Neuronal stem cell (in vitro differentiated cells): ENCODE measurements around the gene TRPC4AP.

Source experiments
- DNase-seq: peaks from one replicate; pipeline ENCODE4 v3.0.0-alpha.2; 2013; ENCODE audit warnings: low spot score
- H2AFZ ChIP-seq: one replicate; pipeline ENCODE4 v1.6.1; 2013; ENCODE audit warnings: mild to moderate bottlenecking, low read length, inconsistent platforms
- H2AK5ac ChIP-seq: 2 replicates; pipeline ENCODE4 v1.6.1; 2013; ENCODE audit warnings: low read depth, mild to moderate bottlenecking, inconsistent platforms, low read length, moderate library complexity, mixed read lengths
- H2BK120ac ChIP-seq: 2 replicates; pipeline ENCODE4 v1.6.1; 2013; ENCODE audit warnings: low read depth, mild to moderate bottlenecking, inconsistent platforms, low read length, moderate library complexity, mixed read lengths
- H2BK12ac ChIP-seq: one replicate; pipeline ENCODE4 v1.6.1; 2013; ENCODE audit warnings: low read length, inconsistent platforms
- H2BK15ac ChIP-seq: 2 replicates; pipeline ENCODE4 v1.6.1; 2013; ENCODE audit warnings: mild to moderate bottlenecking, low read length, inconsistent platforms, mixed read lengths
- H2BK5ac ChIP-seq: one replicate; pipeline ENCODE4 v1.6.1; 2013; ENCODE audit warnings: inconsistent platforms, mild to moderate bottlenecking, low read length, moderate library complexity
- H3K14ac ChIP-seq: one replicate; pipeline ENCODE4 v1.6.1; 2013; ENCODE audit warnings: low read length, inconsistent platforms
- H3K18ac ChIP-seq: 2 replicates; pipeline ENCODE4 v1.6.1; 2013; ENCODE audit warnings: low read length, inconsistent platforms
- H3K23ac ChIP-seq: 2 replicates; pipeline ENCODE4 v1.6.1; 2013; ENCODE audit warnings: low read depth, mild to moderate bottlenecking, mixed read lengths, low read length, inconsistent platforms; ENCODE audit not compliant: poor library complexity
- H3K27ac ChIP-seq: replicated peaks from 3 replicates; pipeline ENCODE4 v1.5.1; 2013; ENCODE audit warnings: low read length, inconsistent platforms
- H3K27me3 ChIP-seq, 3 experiments: 2 replicates each; pipeline ENCODE4 v1.6.1; 2013; ENCODE audit warnings: low read length in 3 of 3, mild to moderate bottlenecking in 2 of 3, inconsistent platforms in 1 of 3, low read depth in 1 of 3, mixed read lengths in 1 of 3, moderate library complexity in 1 of 3; ENCODE audit not compliant: control insufficient read depth in 3 of 3, insufficient read depth in 3 of 3
- H3K36me3 ChIP-seq, 2 donors: replicated peaks in 1 of 2; 2 replicates each; pipeline ENCODE4 v1.6.1; 2013; ENCODE audit warnings: low read length in 2 of 2; ENCODE audit not compliant: control insufficient read depth in 2 of 2, insufficient read depth in 2 of 2
- H3K4ac ChIP-seq: 2 replicates; pipeline ENCODE4 v1.6.1; 2013; ENCODE audit warnings: inconsistent platforms, mild to moderate bottlenecking, low read length, moderate library complexity
- H3K4me1 ChIP-seq, 2 donors: 1 replicate in 1 of 2; 2 replicates in 1 of 2; pipeline ENCODE4 v1.6.1; 2013; ENCODE audit warnings: low read length in 2 of 2, low read depth in 1 of 2; ENCODE audit not compliant: control insufficient read depth in 2 of 2, insufficient read depth in 1 of 2
- H3K4me2 ChIP-seq: one replicate; pipeline ENCODE4 v1.6.1; 2013; ENCODE audit warnings: mild to moderate bottlenecking, low read length, inconsistent platforms; ENCODE audit not compliant: insufficient read depth, poor library complexity, severe bottlenecking
- H3K4me3 ChIP-seq, 2 donors: 2 replicates each; pipeline ENCODE4 v1.5.1; 2013; ENCODE audit warnings: low read length in 2 of 2, mild to moderate bottlenecking in 2 of 2, inconsistent platforms in 1 of 2, moderate library complexity in 1 of 2
- H3K79me1 ChIP-seq: one replicate; pipeline ENCODE4 v1.6.1; 2013; ENCODE audit warnings: low read depth, mild to moderate bottlenecking, inconsistent platforms, low read length, moderate library complexity
- H3K9ac ChIP-seq: one replicate; pipeline ENCODE4 v1.6.1; 2013; ENCODE audit warnings: mild to moderate bottlenecking, low read depth, low read length, inconsistent platforms; ENCODE audit not compliant: poor library complexity
- H3K9me3 ChIP-seq, 2 donors: replicated peaks in 1 of 2; 2 replicates each; pipeline versions ENCODE3 to v1.6.1; 2013; ENCODE audit warnings: low read length in 2 of 2, mild to moderate bottlenecking in 2 of 2, inconsistent platforms in 1 of 2, low read depth in 1 of 2, mixed read lengths in 1 of 2, moderate library complexity in 1 of 2; ENCODE audit not compliant: control insufficient read depth in 2 of 2, insufficient read depth in 1 of 2
- H4K8ac ChIP-seq: one replicate; pipeline ENCODE4 v1.6.1; 2013; ENCODE audit warnings: low read depth, mild to moderate bottlenecking, inconsistent platforms, low read length, moderate library complexity
- H4K91ac ChIP-seq: one replicate; pipeline ENCODE4 v1.6.1; 2013; ENCODE audit warnings: low read length, low read depth, mild to moderate bottlenecking, inconsistent platforms; ENCODE audit not compliant: poor library complexity
- WGBS, 2 donors: extraction: QIAGEN DNeasy Blood & Tissue Kit; methylation state at CpG; one replicate each; pipeline ENCODE4 v1.1.7; 2013; ENCODE audit warnings: missing lambda C conversion rate in 2 of 2, mixed read lengths in 1 of 2; ENCODE audit not compliant: insufficient read length in 2 of 2, insufficient replicate concordance in 1 of 2; ENCODE audit errors: extremely low coverage in 2 of 2; 5-methylcytosine and 5-hydroxymethylcytosine counted together

The TRPC4AP gene

DNA sequence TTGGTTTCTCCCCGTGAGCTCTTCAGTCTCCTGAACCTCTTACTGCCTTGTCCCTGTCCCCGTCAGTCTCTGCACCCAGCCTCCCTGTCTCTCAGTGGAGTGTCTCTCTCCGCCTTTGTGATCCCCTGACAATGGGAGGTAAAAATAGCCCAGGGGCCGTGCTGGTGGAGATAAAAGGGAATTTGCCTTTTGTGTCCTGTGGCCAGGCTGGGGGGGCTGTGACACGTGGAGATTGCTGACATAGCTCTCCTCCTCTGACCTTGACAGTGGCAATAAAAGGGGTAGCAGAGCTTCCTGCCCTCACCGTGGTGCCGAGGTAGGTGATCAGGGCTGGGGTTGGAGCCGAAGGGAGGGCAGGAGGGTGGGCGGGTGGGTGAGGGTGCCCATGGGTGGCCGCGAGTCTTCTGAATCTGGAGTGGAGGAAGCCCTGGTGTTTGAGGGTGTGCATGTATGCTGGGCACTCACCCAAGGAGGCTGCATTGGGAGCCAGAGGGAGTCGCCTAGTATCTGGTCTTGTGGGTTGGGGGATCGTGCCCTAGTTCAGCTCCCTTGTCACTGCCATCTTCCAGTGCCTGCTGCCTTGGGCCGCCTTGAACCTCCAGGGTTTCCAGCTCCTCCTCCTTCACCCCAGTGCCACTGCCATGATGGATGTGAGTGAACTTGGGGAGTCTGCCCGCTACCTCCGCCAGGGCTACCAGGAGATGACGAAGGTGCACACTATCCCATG lies 115.1 kb downstream of the TRPC4AP start:
- no peak overlapping the region for H3K4me3 ChIP-seq
- H2BK12ac ChIP-seq = no peak overlapping the region
- H2BK5ac ChIP-seq = no peak overlapping the region
- H2BK120ac ChIP-seq = peak overlapping the region; percentile 87
- H3K4me1 ChIP-seq = peaks cover 5 to 13% of the 10 kb centered on the region in 2 donors
- peak overlapping the region; percentile 46 for H2AK5ac ChIP-seq
- no peaks in the 10 kb centered on the region for H3K27me3 ChIP-seq
- peak overlapping the region; percentile 49 for H2BK15ac ChIP-seq
- WGBS, 2 donors = no CpG with 5 or more reads among the region's 17 CpGs
- H3K36me3 ChIP-seq = no peaks in the 10 kb centered on the region
- no peak for DNase-seq
- H4K91ac ChIP-seq = peak overlapping the region; percentile 85
- no peak overlapping the region for H3K23ac ChIP-seq
- peak overlapping the region; percentile 77 for H3K18ac ChIP-seq
- H3K9ac ChIP-seq = no peak overlapping the region
- no peak overlapping the region for H2AFZ ChIP-seq
- no peak overlapping the region for H3K4ac ChIP-seq
- no peak overlapping the region for H3K4me2 ChIP-seq
- no peaks in the 10 kb centered on the region for H3K9me3 ChIP-seq
- peak overlapping the region; percentile 31 for H3K14ac ChIP-seq
- no peak overlapping the region for H4K8ac ChIP-seq
- no peaks in the 10 kb centered on the region for H3K79me1 ChIP-seq
- no peak overlapping the region for H3K27ac ChIP-seq

DNA sequence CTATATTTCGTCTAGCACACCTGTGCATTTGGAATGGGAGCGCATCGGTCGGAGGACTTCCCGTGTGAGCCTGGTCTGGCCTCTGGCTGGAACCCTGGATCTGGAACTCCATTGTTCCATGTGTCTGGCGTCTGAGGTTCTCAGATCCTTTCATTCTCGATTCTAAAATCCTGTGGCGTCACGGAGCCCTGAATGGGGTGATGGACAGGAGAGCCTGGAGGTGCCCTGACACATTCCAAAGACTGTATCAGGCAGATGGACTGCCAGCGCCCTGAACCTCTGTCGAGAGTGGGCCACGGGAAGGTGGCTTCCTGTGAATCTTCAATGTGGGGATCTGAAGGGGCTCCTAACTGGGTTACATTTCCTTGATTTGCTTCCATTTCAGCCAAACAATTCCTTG lies 116.3 kb downstream of the TRPC4AP start:
- no peak overlapping the region for H3K14ac ChIP-seq
- no peak overlapping the region for H2BK12ac ChIP-seq
- no peak overlapping the region for H2BK5ac ChIP-seq
- H3K4me2 ChIP-seq = no peak overlapping the region
- H3K27me3 ChIP-seq = peaks cover 0 to 1% (median 0%) of the 10 kb centered on the region in 3 experiments
- no peak overlapping the region for H2BK15ac ChIP-seq
- no peak overlapping the region for H3K23ac ChIP-seq
- WGBS, 2 donors = no CpG with 5 or more reads among the region's 12 CpGs
- no peaks in the 10 kb centered on the region for H3K36me3 ChIP-seq
- DNase-seq = no peak
- H3K79me1 ChIP-seq = no peaks in the 10 kb centered on the region
- no peaks in the 10 kb centered on the region for H3K9me3 ChIP-seq
- H4K8ac ChIP-seq = no peak overlapping the region
- no peak overlapping the region for H3K9ac ChIP-seq
- H3K4me1 ChIP-seq = peaks cover 5 to 15% of the 10 kb centered on the region in 2 donors
- no peak overlapping the region for H4K91ac ChIP-seq
- H3K27ac ChIP-seq = no peak overlapping the region
- H2BK120ac ChIP-seq = peak overlapping the region; percentile 11
- H2AFZ ChIP-seq = no peak overlapping the region
- H3K4me3 ChIP-seq = no peak overlapping the region
- no peak overlapping the region for H3K18ac ChIP-seq
- no peak overlapping the region for H3K4ac ChIP-seq
- H2AK5ac ChIP-seq = no peak overlapping the region

DNA sequence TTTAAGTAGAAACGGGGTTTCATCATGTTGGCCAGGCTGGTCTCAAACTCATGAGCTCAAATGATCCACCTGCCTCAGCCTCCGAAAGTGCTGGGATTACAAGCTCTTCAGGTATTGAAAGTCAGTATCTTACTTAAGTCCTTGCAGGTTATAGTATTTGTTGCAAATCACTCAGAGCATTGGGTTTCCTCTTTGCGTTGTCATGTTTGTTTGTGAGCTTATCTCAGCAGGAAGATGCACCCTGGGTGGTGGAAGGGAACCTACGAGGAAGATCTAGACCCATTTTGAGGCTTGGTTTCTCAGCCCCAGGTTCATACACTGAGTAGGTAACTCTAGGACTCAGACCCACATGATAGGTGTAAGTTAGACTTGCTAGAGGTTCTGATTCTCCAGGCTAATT lies 118.4 kb downstream of the TRPC4AP start:
- Histone ChIP-seq H2BK5ac (no peak overlapping the region), H2AFZ (no peak overlapping the region), H3K4me1 (peaks cover 11 to 18% of the 10 kb centered on the region in 2 donors), H3K4ac (no peak overlapping the region), H3K27ac (no peak overlapping the region), H2BK15ac (no peak overlapping the region), H3K18ac (no peak overlapping the region), H2BK12ac (no peak overlapping the region), H3K79me1 (no peaks in the 10 kb centered on the region), H3K9ac (no peak overlapping the region), H3K9me3 (no peaks in the 10 kb centered on the region), H3K23ac (no peak overlapping the region), H4K8ac (no peak overlapping the region), H3K14ac (no peak overlapping the region), H4K91ac (no peak overlapping the region), H3K4me2 (no peak overlapping the region), H3K27me3 (peaks cover 0 to 3% (median 1%) of the 10 kb centered on the region in 3 experiments), H2BK120ac (no peak overlapping the region), H3K4me3 (no peak overlapping the region), H3K36me3 (no peaks in the 10 kb centered on the region), H2AK5ac (no peak overlapping the region)
- no peak for DNase-seq
- no CpG with 5 or more reads among the region's 4 CpGs for WGBS, 2 donors

DNA sequence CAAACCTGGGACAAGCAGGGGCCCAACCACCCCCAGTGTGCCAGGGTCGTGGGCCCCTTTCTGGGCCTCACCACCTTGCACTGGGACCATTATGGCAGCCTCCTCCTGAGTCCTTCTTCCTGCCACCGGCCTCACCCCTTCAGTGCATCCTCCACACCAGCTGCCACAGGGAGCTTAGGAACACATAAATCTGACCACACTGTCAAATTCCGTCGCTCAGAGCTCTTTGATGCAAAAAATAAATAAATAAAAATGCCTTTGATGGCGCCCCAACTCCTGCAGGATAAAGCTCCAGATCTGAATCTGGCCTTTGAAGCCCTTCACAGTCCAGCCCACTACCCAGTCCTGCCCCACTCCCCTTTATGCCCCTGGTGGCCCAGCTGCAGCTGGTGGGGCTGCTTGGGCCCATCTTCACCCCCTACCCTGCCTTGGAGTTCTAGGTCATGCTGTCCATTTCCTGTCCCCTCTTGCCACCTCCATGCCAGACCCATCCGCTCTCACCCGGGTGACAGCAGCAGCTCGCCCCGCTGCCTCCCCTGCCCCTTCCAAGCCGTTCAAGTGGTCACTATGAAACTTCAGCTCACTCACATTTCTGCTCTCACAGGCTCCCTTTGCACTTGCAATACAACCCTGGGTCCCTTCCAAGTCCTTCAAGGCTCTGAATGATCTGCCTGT lies 120.9 kb downstream of the TRPC4AP start:
- Histone ChIP-seq H3K4ac (no peak overlapping the region), H3K4me2 (no peak overlapping the region), H3K36me3 (no peaks in the 10 kb centered on the region), H2BK5ac (peak overlapping the region; percentile 73), H3K4me1 (peaks cover 10 to 17% of the 10 kb centered on the region in 2 donors), H2BK120ac (no peak overlapping the region), H3K23ac (no peak overlapping the region), H3K27ac (no peak overlapping the region), H2AFZ (peak overlapping the region; percentile 64), H2BK15ac (peak overlapping the region; percentile 54), H2BK12ac (no peak overlapping the region), H3K4me3 (no peak overlapping the region), H3K79me1 (no peaks in the 10 kb centered on the region), H3K9ac (no peak overlapping the region), H3K27me3 (peaks cover 0 to 3% (median 1%) of the 10 kb centered on the region in 3 experiments), H3K9me3 (no peaks in the 10 kb centered on the region), H3K18ac (peak overlapping the region; percentile 73), H4K8ac (no peak overlapping the region), H3K14ac (no peak overlapping the region), H4K91ac (no peak overlapping the region), H2AK5ac (no peak overlapping the region)
- no CpG with 5 or more reads among the region's 10 CpGs for WGBS, 2 donors
- no peak for DNase-seq
